HG03159 (cell line): ENCODE data around the gene ROBO3.

Experiments
- ATAC-seq: cut with Tn5 transposase; IDR thresholded peaks from one replicate; pipeline ENCODE4 v1.9.1; 2021; ENCODE audit warnings: mild to moderate bottlenecking, moderate library complexity; ENCODE audit not compliant: unreplicated experiment

Gene ROBO3

GRCh38 chr11:124841840-124842239, 23.4 kb upstream of the ROBO3 start:
- ATAC-seq, result no peak

GRCh38 chr11:124842305-124842704, 22.9 kb upstream of the ROBO3 start:
- ATAC-seq, result no peak

- no peak for ATAC-seq
Measured at GRCh38 chr11:124843616-124843910, 21.7 kb upstream of the ROBO3 start.

GRCh38 chr11:124844664-124845079, 20.6 kb upstream of the ROBO3 start:
- no peak for ATAC-seq

- ATAC-seq, result no peak
Measured at GRCh38 chr11:124846070-124846673, 19.1 kb upstream of the ROBO3 start.

GRCh38 chr11:124859171-124859570, 6.1 kb upstream of the ROBO3 start:
- ATAC-seq, result no peak

GRCh38 chr11:124861670-124862069, 3.6 kb upstream of the ROBO3 start:
- no peak for ATAC-seq

GRCh38 chr11:124863137-124863825, 2.0 kb upstream of the ROBO3 start:
- no peak for ATAC-seq

GRCh38 chr11:124863826-124864165, 1.4 kb upstream of the ROBO3 start:
- no peak for ATAC-seq

- no peak for ATAC-seq
Measured at GRCh38 chr11:124864176-124864891, 898 bp upstream of the ROBO3 start.

GRCh38 chr11:124864892-124865180, 396 bp upstream of the ROBO3 start:
- no peak for ATAC-seq

GRCh38 chr11:124865902-124866851, 945 bp downstream of the ROBO3 start:
- peak; percentile 53 for ATAC-seq

GRCh38 chr11:124867700-124868099, 2.5 kb downstream of the ROBO3 start:
- ATAC-seq, result no peak

- ATAC-seq, result no peak
Measured at GRCh38 chr11:124868331-124869274, 3.4 kb downstream of the ROBO3 start.

- no peak for ATAC-seq
Measured at GRCh38 chr11:124869331-124869730, 4.1 kb downstream of the ROBO3 start.

GRCh38 chr11:124869856-124870387, 4.7 kb downstream of the ROBO3 start:
- ATAC-seq, result no peak

GRCh38 chr11:124870430-124870829, 5.2 kb downstream of the ROBO3 start:
- ATAC-seq, result no peak

- no peak for ATAC-seq
Measured at GRCh38 chr11:124872280-124872679, 7.0 kb downstream of the ROBO3 start.

- ATAC-seq, result no peak
Measured at GRCh38 chr11:124872741-124873140, 7.5 kb downstream of the ROBO3 start.

GRCh38 chr11:124873951-124874350, 8.7 kb downstream of the ROBO3 start:
- no peak for ATAC-seq
